ENCODE measurements around the gene CZIB. TPM values are rescaled to one million over a fixed set of nuclear protein-coding genes. Genes with fewer than 3 reads are reported as not detected.

Gene CZIB
- total and polyA plus RNA-seq, 2 of the 13 experiments (the other 11 are each of a cell fraction or from before 2014, with no cell fraction given): 49.2 to 67.0 TPM

DNA sequence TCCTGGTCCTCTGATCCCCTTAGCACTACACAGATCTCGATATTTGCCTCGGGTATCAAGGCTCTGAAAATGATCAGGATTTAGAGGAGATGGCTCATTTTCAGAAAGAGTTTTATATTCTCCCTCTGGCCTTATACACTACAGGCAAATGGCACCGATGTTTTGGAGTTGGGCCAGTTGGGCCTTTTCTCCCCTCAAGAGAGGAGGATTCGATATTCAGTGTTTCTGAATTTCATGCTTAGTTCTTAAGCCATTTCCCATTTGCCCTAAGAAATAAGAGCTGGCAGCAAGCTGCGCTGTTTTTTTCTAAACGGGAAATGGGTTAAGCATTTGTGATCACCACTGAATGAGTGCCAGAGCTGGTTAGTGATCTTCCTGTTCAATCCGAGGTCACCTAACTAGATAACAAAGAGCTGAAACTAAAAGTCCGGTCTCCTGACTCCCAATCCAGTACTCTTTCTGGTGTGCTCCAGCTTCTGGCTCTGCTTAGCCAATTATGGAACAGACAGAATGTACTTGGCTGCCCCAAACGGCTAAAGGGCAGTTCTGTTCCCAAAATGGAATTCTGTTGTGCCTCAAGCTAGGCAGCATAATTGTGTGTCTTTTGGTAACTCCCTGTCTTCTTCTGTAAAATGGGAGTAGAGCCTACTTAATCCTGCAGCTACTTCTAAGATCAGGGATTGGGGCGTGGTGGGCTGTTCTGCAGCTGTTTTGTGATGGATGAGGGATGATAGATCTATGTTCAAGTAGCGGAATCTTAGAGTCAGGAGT, 25.0 kb downstream of the CZIB start (continued):
- TF ChIP-seq ZNF317 (CRISPR knock-in tag; IDR thresholded peaks at IDR 0.05) (no peak), RAD21 (CRISPR knock-in tag; IDR thresholded peaks at IDR 0.05) (no peak), ZNF562 (CRISPR knock-in tag; IDR thresholded peaks at IDR 0.05; ENCODE audit: borderline replicate concordance) (no peak), HDAC1 (CRISPR knock-in tag; IDR thresholded peaks at IDR 0.05) (no peak), ZNF441 (CRISPR knock-in tag; IDR thresholded peaks at IDR 0.05; ENCODE audit: borderline replicate concordance) (0 out of 2 replicates have a peak, but pooled peaks have one; percentile 7), SRF (IDR thresholded peaks at IDR 0.05; ENCODE audit: low read depth, low read length) (no peak), EP300 (IDR thresholded peaks at IDR 0.05; ENCODE audit: low read depth in 2 of 2, low read length in 2 of 2) (no peak), EP300 (CRISPR knock-in tag; IDR thresholded peaks at IDR 0.05; ENCODE audit: borderline replicate concordance) (no peak), REXO4 (CRISPR knock-in tag; IDR thresholded peaks at IDR 0.05; ENCODE audit: borderline replicate concordance) (no peak), HMG20A (CRISPR knock-in tag; IDR thresholded peaks at IDR 0.05; ENCODE audit: borderline replicate concordance) (no peak), STAT5B (CRISPR knock-in tag; IDR thresholded peaks at IDR 0.05) (no peak), ZSCAN22 (CRISPR knock-in tag; IDR thresholded peaks at IDR 0.05) (no peak), ZNF3 (CRISPR knock-in tag; IDR thresholded peaks at IDR 0.05) (no peak), HMG20B (CRISPR knock-in tag; conservative IDR thresholded peaks at IDR 0.05) (no peak), RCOR2 (CRISPR knock-in tag; IDR thresholded peaks at IDR 0.05) (no peak), SMAD1 (CRISPR knock-in tag; IDR thresholded peaks at IDR 0.05; ENCODE audit: borderline replicate concordance, low read depth) (no peak), FOXK1 (CRISPR knock-in tag; IDR thresholded peaks at IDR 0.05; ENCODE audit: borderline replicate concordance, low read depth) (no peak)
- TF ChIP-seq, protein P1, sequence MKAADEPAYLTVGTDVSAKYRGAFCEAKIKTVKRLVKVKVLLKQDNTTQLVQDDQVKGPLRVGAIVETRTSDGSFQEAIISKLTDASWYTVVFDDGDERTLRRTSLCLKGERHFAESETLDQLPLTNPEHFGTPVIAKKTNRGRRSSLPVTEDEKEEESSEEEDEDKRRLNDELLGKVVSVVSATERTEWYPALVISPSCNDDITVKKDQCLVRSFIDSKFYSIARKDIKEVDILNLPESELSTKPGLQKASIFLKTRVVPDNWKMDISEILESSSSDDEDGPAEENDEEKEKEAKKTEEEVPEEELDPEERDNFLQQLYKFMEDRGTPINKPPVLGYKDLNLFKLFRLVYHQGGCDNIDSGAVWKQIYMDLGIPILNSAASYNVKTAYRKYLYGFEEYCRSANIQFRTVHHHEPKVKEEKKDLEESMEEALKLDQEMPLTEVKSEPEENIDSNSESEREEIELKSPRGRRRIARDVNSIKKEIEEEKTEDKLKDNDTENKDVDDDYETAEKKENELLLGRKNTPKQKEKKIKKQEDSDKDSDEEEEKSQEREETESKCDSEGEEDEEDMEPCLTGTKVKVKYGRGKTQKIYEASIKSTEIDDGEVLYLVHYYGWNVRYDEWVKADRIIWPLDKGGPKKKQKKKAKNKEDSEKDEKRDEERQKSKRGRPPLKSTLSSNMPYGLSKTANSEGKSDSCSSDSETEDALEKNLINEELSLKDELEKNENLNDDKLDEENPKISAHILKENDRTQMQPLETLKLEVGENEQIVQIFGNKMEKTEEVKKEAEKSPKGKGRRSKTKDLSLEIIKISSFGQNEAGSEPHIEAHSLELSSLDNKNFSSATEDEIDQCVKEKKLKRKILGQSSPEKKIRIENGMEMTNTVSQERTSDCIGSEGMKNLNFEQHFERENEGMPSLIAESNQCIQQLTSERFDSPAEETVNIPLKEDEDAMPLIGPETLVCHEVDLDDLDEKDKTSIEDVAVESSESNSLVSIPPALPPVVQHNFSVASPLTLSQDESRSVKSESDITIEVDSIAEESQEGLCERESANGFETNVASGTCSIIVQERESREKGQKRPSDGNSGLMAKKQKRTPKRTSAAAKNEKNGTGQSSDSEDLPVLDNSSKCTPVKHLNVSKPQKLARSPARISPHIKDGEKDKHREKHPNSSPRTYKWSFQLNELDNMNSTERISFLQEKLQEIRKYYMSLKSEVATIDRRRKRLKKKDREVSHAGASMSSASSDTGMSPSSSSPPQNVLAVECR (CRISPR knock-in tag; IDR thresholded peaks at IDR 0.05; ENCODE audit: borderline replicate concordance): no peak
- TF ChIP-seq, protein P2, sequence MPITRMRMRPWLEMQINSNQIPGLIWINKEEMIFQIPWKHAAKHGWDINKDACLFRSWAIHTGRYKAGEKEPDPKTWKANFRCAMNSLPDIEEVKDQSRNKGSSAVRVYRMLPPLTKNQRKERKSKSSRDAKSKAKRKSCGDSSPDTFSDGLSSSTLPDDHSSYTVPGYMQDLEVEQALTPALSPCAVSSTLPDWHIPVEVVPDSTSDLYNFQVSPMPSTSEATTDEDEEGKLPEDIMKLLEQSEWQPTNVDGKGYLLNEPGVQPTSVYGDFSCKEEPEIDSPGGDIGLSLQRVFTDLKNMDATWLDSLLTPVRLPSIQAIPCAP (CRISPR knock-in tag; IDR thresholded peaks at IDR 0.05; ENCODE audit: low read depth): no peak
- TF ChIP-seq, protein P3, sequence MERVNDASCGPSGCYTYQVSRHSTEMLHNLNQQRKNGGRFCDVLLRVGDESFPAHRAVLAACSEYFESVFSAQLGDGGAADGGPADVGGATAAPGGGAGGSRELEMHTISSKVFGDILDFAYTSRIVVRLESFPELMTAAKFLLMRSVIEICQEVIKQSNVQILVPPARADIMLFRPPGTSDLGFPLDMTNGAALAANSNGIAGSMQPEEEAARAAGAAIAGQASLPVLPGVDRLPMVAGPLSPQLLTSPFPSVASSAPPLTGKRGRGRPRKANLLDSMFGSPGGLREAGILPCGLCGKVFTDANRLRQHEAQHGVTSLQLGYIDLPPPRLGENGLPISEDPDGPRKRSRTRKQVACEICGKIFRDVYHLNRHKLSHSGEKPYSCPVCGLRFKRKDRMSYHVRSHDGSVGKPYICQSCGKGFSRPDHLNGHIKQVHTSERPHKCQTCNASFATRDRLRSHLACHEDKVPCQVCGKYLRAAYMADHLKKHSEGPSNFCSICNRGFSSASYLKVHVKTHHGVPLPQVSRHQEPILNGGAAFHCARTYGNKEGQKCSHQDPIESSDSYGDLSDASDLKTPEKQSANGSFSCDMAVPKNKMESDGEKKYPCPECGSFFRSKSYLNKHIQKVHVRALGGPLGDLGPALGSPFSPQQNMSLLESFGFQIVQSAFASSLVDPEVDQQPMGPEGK (CRISPR knock-in tag; IDR thresholded peaks at IDR 0.05): no peak
- TF ChIP-seq, protein P4, sequence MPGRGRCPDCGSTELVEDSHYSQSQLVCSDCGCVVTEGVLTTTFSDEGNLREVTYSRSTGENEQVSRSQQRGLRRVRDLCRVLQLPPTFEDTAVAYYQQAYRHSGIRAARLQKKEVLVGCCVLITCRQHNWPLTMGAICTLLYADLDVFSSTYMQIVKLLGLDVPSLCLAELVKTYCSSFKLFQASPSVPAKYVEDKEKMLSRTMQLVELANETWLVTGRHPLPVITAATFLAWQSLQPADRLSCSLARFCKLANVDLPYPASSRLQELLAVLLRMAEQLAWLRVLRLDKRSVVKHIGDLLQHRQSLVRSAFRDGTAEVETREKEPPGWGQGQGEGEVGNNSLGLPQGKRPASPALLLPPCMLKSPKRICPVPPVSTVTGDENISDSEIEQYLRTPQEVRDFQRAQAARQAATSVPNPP (CRISPR knock-in tag; IDR thresholded peaks at IDR 0.05): no peak
- TF ChIP-seq, protein P5, sequence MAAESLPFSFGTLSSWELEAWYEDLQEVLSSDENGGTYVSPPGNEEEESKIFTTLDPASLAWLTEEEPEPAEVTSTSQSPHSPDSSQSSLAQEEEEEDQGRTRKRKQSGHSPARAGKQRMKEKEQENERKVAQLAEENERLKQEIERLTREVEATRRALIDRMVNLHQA (CRISPR knock-in tag; IDR thresholded peaks at IDR 0.05): no peak

Measured in HepG2 (cell line).